Smooth muscle cell of the umbilical artery (primary cell): ENCODE results near the gene MEFV. TPM values are rescaled to one million over a fixed set of nuclear protein-coding genes. Genes with fewer than 3 reads are reported as not detected.

Source experiments
- total RNA-seq: library from RNA; depleted of rRNA; stranded (reverse); fragments of >200 nt; gene quantifications from 2 replicates; pipeline ENCODE4 v1.2.3, GENCODE V29; 2014

Gene MEFV
- 0.14 TPM in 1 of 2 replicates, not detected in the other for total RNA-seq

GRCh38 chr16:3256146-3256865, at the start of gene MEFV:
TSS of gene MEFV (minus strand) at chr16:3256633. CDS start at chr16:3256587, 46 bp downstream.

GRCh38 chr16:3305109-3306068, 49.0 kb upstream of the MEFV start, which contains the start of the genes TIGD7 and ZNF75A:
TSS of gene TIGD7 (minus strand) at chr16:3305430. CDS start at chr16:3300614, 4,816 bp downstream.
TSS of gene ZNF75A (plus strand) at chr16:3305497. CDS start at chr16:3308429, 2,932 bp downstream.

GRCh38 chr16:3282730-3283542, 26.5 kb upstream of the MEFV start, which contains the start of gene ZNF263:
TSS of gene ZNF263 (plus strand) at chr16:3283491. CDS start at chr16:3283819, 328 bp downstream.

GRCh38 chr16:3234857-3235561, 21.4 kb downstream of the MEFV start, which contains the start of gene ZNF200:
TSS of gene ZNF200 (minus strand) at chr16:3235158. CDS start at chr16:3233755, 1,403 bp downstream.

Other genes starting within 250 kb of the MEFV start
- not detected in 2 replicates for gene CLDN9, start 243.7 kb downstream of the MEFV start, total RNA-seq
- 0.30 TPM in 1 of 2 replicates, not detected in the other for gene CLDN6, start 238.4 kb downstream of the MEFV start, total RNA-seq
- gene TNFRSF12A, start 236.3 kb downstream of the MEFV start, total RNA-seq, result 267 and 333 TPM in 2 replicates
- gene HCFC1R1, start 232.7 kb downstream of the MEFV start, total RNA-seq, result 7.8 and 11.3 TPM in 2 replicates
- gene THOC6, start 232.6 kb downstream of the MEFV start, total RNA-seq, result 13.2 and 15.4 TPM in 2 replicates
- 0.28 and 0.59 TPM in 2 replicates for gene BICDL2, start 219.7 kb downstream of the MEFV start, total RNA-seq
- not detected in 2 replicates for gene MMP25, start 210.1 kb downstream of the MEFV start, total RNA-seq
- 12.5 and 23.7 TPM in 2 replicates for gene IL32, start 191.0 kb downstream of the MEFV start, total RNA-seq
- not detected in 2 replicates for gene ZSCAN10, start 157.3 kb downstream of the MEFV start, total RNA-seq
- 12.2 and 14.9 TPM in 2 replicates for gene ZNF205, start 144.0 kb downstream of the MEFV start, total RNA-seq
- 8.0 and 14.0 TPM in 2 replicates for gene ZNF213, start 121.6 kb downstream of the MEFV start, total RNA-seq
- not detected in 2 replicates for gene OR1F1, start 68.4 kb downstream of the MEFV start, total RNA-seq
- 8.0 and 10.1 TPM in 2 replicates for gene ZNF200, start 21.5 kb downstream of the MEFV start, total RNA-seq
- gene ZNF263, start 26.9 kb upstream of the MEFV start, total RNA-seq, result 44.5 and 45.7 TPM in 2 replicates
- gene TIGD7, start 48.8 kb upstream of the MEFV start, total RNA-seq, result 4.0 and 5.3 TPM in 2 replicates
- 14.0 and 19.3 TPM in 2 replicates for gene ZNF75A, start 48.9 kb upstream of the MEFV start, total RNA-seq
- gene OR2C1, start 99.3 kb upstream of the MEFV start, total RNA-seq, result under 0.01 and 0.14 TPM in 2 replicates
- 11.9 and 12.6 TPM in 2 replicates for gene ZSCAN32, start 144.4 kb upstream of the MEFV start, total RNA-seq
- gene ZNF174, start 144.6 kb upstream of the MEFV start, total RNA-seq, result 3.9 and 4.8 TPM in 2 replicates
- 3.0 and 3.3 TPM in 2 replicates for gene ZNF597, start 186.9 kb upstream of the MEFV start, total RNA-seq
- 12.5 and 17.5 TPM in 2 replicates for gene NAA60, start 187.0 kb upstream of the MEFV start, total RNA-seq
- gene C16orf90, start 238.9 kb upstream of the MEFV start, total RNA-seq, result not detected in 2 replicates
- gene CLUAP1, start 244.4 kb upstream of the MEFV start, total RNA-seq, result 17.2 and 18.7 TPM in 2 replicates